Right forelimb (tissue), 1 donor: ENCODE measurements around the gene SLAIN2.

Source experiments
- DNase-seq: peaks from one replicate; pipeline ENCODE4 v3.0.0-alpha.2; 2018

Gene SLAIN2

GRCh38 chr4:48334900-48335384 is 6.4 kb upstream of the SLAIN2 start:
- DNase-seq = no peak

GRCh38 chr4:48336146-48336870 is 5.0 kb upstream of the SLAIN2 start:
- no peak for DNase-seq

GRCh38 chr4:48337731-48338130 is 3.6 kb upstream of the SLAIN2 start:
- DNase-seq = no peak

GRCh38 chr4:48339642-48340041 is 1.7 kb upstream of the SLAIN2 start:
- DNase-seq = no peak

GRCh38 chr4:48340276-48340964 is 909 bp upstream of the SLAIN2 start:
- no peak for DNase-seq

GRCh38 chr4:48341776-48342605 is 662 bp downstream of the SLAIN2 start:
- peak; percentile 83 for DNase-seq

GRCh38 chr4:48342606-48342880 is 1.2 kb downstream of the SLAIN2 start:
- no peak for DNase-seq

- DNase-seq = no peak
These were observed 1.7 kb downstream of the SLAIN2 start for GRCh38 chr4:48343035-48343434.

GRCh38 chr4:48343551-48343950 is 2.2 kb downstream of the SLAIN2 start:
- no peak for DNase-seq

GRCh38 chr4:48345542-48345941 is 4.2 kb downstream of the SLAIN2 start:
- no peak for DNase-seq

- DNase-seq = no peak
These were observed 5.3 kb downstream of the SLAIN2 start for GRCh38 chr4:48346594-48346993.

- DNase-seq = no peak
These were observed 6.1 kb downstream of the SLAIN2 start for GRCh38 chr4:48347282-48347921.

GRCh38 chr4:48350871-48351270 is 9.5 kb downstream of the SLAIN2 start:
- no peak for DNase-seq

GRCh38 chr4:48352793-48353192 is 11.5 kb downstream of the SLAIN2 start:
- DNase-seq = no peak

- DNase-seq = no peak
These were observed 15.0 kb downstream of the SLAIN2 start for GRCh38 chr4:48356355-48356754.

- no peak for DNase-seq
These were observed 19.1 kb downstream of the SLAIN2 start for GRCh38 chr4:48360285-48361011.

GRCh38 chr4:48361012-48361400 is 19.7 kb downstream of the SLAIN2 start:
- no peak for DNase-seq

- no peak for DNase-seq
These were observed 25.3 kb downstream of the SLAIN2 start for GRCh38 chr4:48366611-48367010.

GRCh38 chr4:48367016-48367415 is 25.7 kb downstream of the SLAIN2 start:
- no peak for DNase-seq

GRCh38 chr4:48368389-48368788 is 27.1 kb downstream of the SLAIN2 start:
- DNase-seq = no peak

- DNase-seq = no peak
These were observed 27.9 kb downstream of the SLAIN2 start for GRCh38 chr4:48369248-48369647.

- DNase-seq = no peak
These were observed 28.4 kb downstream of the SLAIN2 start for GRCh38 chr4:48369771-48370170.
